GM18502 (cell line): ENCODE data around the gene PABPC5.
A peak's percentile ranks its signal among the peaks of the same experiment; 100 is the strongest.

Experiments used
- ATAC-seq: cut with Tn5 transposase; IDR thresholded peaks from one replicate; pipeline ENCODE4 v1.9.1; 2021; ENCODE audit warnings: mild to moderate bottlenecking; ENCODE audit not compliant: unreplicated experiment, poor library complexity

Gene PABPC5

GRCh38 chrX:91434351-91435168, at the start of gene PABPC5:
PABPC5 (plus strand) TSS chrX:91434839; CDS start chrX:91435578, 739 bp downstream.
- ATAC-seq, result no peak

- no peak for ATAC-seq
Observed at GRCh38 chrX:91389026-91389425, 45.6 kb upstream of the PABPC5 start.

GRCh38 chrX:91414713-91415112, 19.9 kb upstream of the PABPC5 start:
- ATAC-seq, result peak; percentile 65

- ATAC-seq, result no peak
Observed at GRCh38 chrX:91435395-91435794, 756 bp downstream of the PABPC5 start.
